AG04450 (cell line): ENCODE results near the gene SDK1. TPM values are rescaled to one million over a fixed set of nuclear protein-coding genes. Genes with fewer than 3 reads are reported as not detected.

ENCODE experiments used
- CTCF ChIA-PET: fragments of 300-600, 350-600 bp; formaldehyde crosslinking; extraction: SDS; loops from one replicate; lab custom pipeline; 2022; ENCODE audit warnings: antibody characterized with exemption, inconsistent platforms; lab: Charles Lee
- POLR2A ChIA-PET: fragments of 350-600 bp; formaldehyde crosslinking; extraction: SDS; loops from one replicate; lab custom pipeline; 2021; ENCODE audit warnings: antibody characterized with exemption, inconsistent platforms; lab: Yijun Ruan, JAX
- DNase-seq: peaks from one replicate; pipeline ENCODE4 v3.0.0-alpha.2; 2011; ENCODE audit warnings: low read depth, low spot score
- H3K27ac ChIP-seq: one replicate; pipeline ENCODE4 v1.5.1; 2012; ENCODE audit warnings: low read depth, low read length, control low read depth
- H3K27me3 ChIP-seq: one replicate; pipeline ENCODE4 v1.6.0; 2012; ENCODE audit warnings: low read length; ENCODE audit not compliant: control insufficient read depth, insufficient read depth
- H3K4me3 ChIP-seq: 2 replicates; pipeline ENCODE4 v1.5.1; 2011; ENCODE audit warnings: mild to moderate bottlenecking, low read depth, low read length, control low read depth
- H3K9me3 ChIP-seq: 2 replicates; pipeline ENCODE4 v1.5.1; 2012; ENCODE audit warnings: low read length; ENCODE audit not compliant: control insufficient read depth, insufficient read depth
- polyA plus RNA-seq: library from polyadenylated mRNA; depleted of rRNA; stranded (reverse); fragments of >200 nt; gene quantifications from 2 replicates; pipeline ENCODE4 v1.2.3, GENCODE V29; 2011
- TF ChIP-seq, protein P1 (sequence below): IDR thresholded peaks from 2 replicates; pipeline ENCODE4 v1.5.1; 2011; ENCODE audit warnings: low read depth, low read length, control low read depth, inconsistent platforms

The SDK1 gene
- polyA plus RNA-seq, 1 experiment: 2.2 TPM

DNA sequence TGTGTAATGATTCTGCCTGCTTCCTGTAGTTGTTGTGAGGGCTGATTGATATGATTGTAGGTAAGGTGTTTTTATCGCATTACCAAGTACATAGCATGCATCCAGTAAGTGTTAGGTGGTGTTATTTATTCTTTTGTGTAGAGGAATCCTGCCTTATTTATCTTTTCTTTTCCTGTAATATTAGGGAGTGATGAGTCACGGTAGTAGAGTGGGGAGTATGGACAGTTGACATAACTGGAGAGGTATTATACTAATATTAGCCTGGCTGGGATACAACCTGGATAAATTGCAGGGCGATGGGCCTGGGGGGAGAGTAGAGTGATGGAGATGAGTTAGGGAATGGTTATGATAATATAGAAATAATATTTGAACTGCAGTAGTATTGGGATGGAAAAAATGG lies 9.8 kb downstream of the SDK1 start:
- CTCF ChIA-PET: interaction anchor here (1.9 kb wide), 1 partner anchor 10 kb away, joined by 5 read pairs; the partner anchor contains the start of gene SDK1
- DNase-seq: no peak
- H3K9me3 ChIP-seq: no peaks in the 10 kb centered on the region
- H3K27me3 ChIP-seq: peaks cover 3% of the 10 kb centered on the region
- H3K4me3 ChIP-seq: no peak overlapping the region
- H3K27ac ChIP-seq: no peak overlapping the region
- TF ChIP-seq, protein P1, sequence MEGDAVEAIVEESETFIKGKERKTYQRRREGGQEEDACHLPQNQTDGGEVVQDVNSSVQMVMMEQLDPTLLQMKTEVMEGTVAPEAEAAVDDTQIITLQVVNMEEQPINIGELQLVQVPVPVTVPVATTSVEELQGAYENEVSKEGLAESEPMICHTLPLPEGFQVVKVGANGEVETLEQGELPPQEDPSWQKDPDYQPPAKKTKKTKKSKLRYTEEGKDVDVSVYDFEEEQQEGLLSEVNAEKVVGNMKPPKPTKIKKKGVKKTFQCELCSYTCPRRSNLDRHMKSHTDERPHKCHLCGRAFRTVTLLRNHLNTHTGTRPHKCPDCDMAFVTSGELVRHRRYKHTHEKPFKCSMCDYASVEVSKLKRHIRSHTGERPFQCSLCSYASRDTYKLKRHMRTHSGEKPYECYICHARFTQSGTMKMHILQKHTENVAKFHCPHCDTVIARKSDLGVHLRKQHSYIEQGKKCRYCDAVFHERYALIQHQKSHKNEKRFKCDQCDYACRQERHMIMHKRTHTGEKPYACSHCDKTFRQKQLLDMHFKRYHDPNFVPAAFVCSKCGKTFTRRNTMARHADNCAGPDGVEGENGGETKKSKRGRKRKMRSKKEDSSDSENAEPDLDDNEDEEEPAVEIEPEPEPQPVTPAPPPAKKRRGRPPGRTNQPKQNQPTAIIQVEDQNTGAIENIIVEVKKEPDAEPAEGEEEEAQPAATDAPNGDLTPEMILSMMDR: no peak
- POLR2A ChIA-PET: no interaction called here

DNA sequence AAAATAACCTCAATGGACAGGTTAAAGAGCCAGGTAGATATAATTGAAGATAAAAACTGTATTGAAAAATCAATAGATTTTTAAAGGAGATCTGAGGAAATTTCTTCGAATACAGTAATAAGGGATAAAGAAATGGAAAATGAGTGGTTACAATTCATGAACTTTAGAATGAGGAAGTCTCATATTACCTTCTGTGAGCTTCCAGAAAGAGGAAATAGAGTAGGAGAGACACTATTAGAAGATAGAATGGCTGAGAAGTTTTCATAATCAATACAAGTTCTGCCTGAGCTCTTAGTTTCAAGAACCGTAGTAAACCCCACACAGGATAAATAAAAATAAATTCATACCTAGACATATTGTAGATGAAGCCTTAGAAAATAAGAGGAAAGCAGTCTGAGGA lies 11.5 kb downstream of the SDK1 start:
- H3K27me3 ChIP-seq: no peaks in the 10 kb centered on the region
- TF ChIP-seq, protein P1: no peak
- H3K9me3 ChIP-seq: no peaks in the 10 kb centered on the region
- ChIA-PET POLR2A (no interaction called here), CTCF (no interaction called here)
- no peak overlapping the region for H3K4me3 ChIP-seq
- no peak for DNase-seq
- H3K27ac ChIP-seq: no peak overlapping the region

DNA sequence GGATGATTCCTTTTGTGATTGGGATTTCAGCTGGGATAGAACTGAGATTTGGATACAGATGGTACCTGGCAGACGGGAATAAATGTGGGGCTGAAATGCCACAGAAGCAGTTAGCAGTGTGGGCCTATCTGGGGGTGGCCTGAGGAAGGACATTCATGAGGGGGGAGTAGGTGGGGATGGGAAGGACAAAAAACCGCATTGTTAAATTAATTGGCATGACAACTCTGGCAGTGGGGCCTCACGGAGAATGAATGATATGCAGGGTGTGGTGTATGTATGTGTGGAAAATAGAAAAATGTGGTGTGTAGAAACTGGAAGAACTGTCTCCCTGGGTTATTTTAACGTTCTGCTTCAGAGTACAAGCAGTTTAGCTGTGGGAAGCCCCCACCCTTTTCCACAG lies 17.8 kb downstream of the SDK1 start:
- ChIA-PET POLR2A (no interaction called here), CTCF (no interaction called here)
- no peak for DNase-seq
- Histone ChIP-seq H3K4me3 (no peak overlapping the region), H3K9me3 (no peaks in the 10 kb centered on the region; the same call in 1 of the 2 replicates), H3K27me3 (peaks cover 3% of the 10 kb centered on the region), H3K27ac (no peak overlapping the region)
- TF ChIP-seq, protein P1: no peak

DNA sequence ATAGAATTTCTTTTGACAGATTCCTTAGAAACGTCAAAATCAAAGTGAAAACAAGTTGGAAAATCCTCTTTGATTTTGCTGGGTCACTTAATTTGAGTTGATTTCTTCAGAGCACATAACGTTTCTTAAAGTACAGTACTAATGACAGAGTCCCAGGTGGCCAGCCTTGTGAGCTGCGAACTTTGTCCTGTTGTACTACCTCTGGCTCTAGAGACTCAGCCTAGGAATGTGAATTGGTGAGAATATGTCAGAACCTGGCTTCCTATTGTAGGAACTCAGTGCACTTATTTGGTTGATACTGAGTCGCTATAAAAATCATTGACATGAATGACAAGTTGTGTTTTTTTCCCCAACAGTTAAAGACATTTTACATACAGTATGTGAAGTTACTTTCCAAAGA lies 20.2 kb downstream of the SDK1 start:
- no peak for DNase-seq
- no peak overlapping the region for H3K4me3 ChIP-seq
- ChIA-PET CTCF (no interaction called here), POLR2A (no interaction called here)
- TF ChIP-seq, protein P1: no peak
- H3K27ac ChIP-seq: no peak overlapping the region
- H3K9me3 ChIP-seq: no peaks in the 10 kb centered on the region; the same call in 1 of the 2 replicates
- H3K27me3 ChIP-seq: peaks cover 3% of the 10 kb centered on the region

DNA sequence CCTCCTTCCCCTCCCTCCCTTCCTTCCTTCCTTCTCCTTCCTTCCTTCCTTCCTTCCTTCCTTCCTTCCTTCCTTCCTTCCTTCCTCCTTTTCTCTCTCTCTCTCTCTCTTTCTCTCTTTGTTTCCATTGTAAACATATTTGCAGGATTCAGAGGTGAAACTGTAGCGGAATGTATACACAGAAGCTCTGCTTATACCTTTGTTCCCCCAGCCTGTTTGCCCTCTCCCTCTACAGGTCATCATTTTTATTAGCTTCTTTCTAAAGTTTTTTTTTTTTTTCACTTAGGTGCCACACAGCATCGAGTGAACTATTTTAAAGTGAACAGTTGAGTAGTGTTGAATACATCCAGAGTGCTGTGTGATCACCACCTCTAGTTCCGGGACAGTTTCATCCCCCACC lies 20.7 kb downstream of the SDK1 start:
- Histone ChIP-seq H3K9me3 (no peaks in the 10 kb centered on the region; the same call in 1 of the 2 replicates), H3K27ac (no peak overlapping the region), H3K4me3 (no peak overlapping the region), H3K27me3 (peaks cover 3% of the 10 kb centered on the region)
- ChIA-PET CTCF (no interaction called here), POLR2A (no interaction called here)
- no peak for DNase-seq
- TF ChIP-seq, protein P1: no peak
